ENCODE results near the gene CCT6B.

DNA sequence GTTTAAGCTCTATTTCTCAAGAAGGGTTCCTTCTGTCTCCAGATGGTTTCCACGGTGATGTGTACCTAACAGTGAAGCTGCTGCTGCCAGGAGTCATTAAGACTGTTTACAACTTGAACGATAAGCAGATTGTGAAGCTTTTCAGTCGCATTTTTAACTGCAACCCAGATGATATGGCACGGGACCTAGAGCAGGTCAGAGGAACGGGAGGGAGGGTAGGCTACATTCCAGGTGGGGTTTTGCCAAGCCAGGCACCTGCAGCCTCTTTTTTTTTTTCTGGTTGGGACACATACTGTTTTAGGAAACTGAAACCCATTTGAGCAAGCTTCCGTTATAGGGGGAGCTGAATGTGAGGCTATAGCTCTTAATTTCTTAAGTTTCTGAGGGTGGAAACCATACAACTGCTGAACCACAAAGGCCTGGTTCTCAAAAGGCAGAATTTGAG lies 29.7 kb upstream of the CCT6B start:
- TF ChIP-seq, protein P1, sequence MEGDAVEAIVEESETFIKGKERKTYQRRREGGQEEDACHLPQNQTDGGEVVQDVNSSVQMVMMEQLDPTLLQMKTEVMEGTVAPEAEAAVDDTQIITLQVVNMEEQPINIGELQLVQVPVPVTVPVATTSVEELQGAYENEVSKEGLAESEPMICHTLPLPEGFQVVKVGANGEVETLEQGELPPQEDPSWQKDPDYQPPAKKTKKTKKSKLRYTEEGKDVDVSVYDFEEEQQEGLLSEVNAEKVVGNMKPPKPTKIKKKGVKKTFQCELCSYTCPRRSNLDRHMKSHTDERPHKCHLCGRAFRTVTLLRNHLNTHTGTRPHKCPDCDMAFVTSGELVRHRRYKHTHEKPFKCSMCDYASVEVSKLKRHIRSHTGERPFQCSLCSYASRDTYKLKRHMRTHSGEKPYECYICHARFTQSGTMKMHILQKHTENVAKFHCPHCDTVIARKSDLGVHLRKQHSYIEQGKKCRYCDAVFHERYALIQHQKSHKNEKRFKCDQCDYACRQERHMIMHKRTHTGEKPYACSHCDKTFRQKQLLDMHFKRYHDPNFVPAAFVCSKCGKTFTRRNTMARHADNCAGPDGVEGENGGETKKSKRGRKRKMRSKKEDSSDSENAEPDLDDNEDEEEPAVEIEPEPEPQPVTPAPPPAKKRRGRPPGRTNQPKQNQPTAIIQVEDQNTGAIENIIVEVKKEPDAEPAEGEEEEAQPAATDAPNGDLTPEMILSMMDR (conservative IDR thresholded peaks at IDR 0.05; ENCODE audit: low read length): no peak
- TF ChIP-seq EZH2phosphoT487 (IDR thresholded peaks at IDR 0.05; ENCODE audit: borderline replicate concordance): no peak
